GM18868 (cell line): ENCODE results near the gene C2orf80.
"Not testable (repeated sequence)": the region's sequence is repeated elsewhere in the genome, so short reads cannot be mapped to it uniquely, and the experiment has no call there.

Source experiments
- ATAC-seq: cut with Tn5 transposase; IDR thresholded peaks from one replicate; pipeline ENCODE4 v1.9.1; 2021; ENCODE audit warnings: mild to moderate bottlenecking, moderate library complexity; ENCODE audit not compliant: unreplicated experiment

Gene C2orf80

GRCh38 chr2:208135794-208136715, 53.8 kb downstream of the C2orf80 start:
- ATAC-seq, result no peak

GRCh38 chr2:208134928-208135586, 54.8 kb downstream of the C2orf80 start:
- peak; percentile 61 for ATAC-seq

GRCh38 chr2:208130712-208131110, 59.1 kb downstream of the C2orf80 start:
- no peak for ATAC-seq

GRCh38 chr2:208129744-208130711, 59.8 kb downstream of the C2orf80 start, which contains the start of gene CRYGC:
CRYGC (minus strand) TSS chr2:208129828; CDS start chr2:208129792, 36 bp downstream.
- ATAC-seq, result no peak

- ATAC-seq, result no peak
Measured at GRCh38 chr2:208128136-208128535, 61.7 kb downstream of the C2orf80 start.

- no peak for ATAC-seq
Measured at GRCh38 chr2:208127090-208127489, 62.7 kb downstream of the C2orf80 start.

GRCh38 chr2:208125251-208125650, 64.6 kb downstream of the C2orf80 start:
- ATAC-seq, result no peak

- not testable (repeated sequence) for ATAC-seq
Measured at GRCh38 chr2:208124013-208124715, 65.7 kb downstream of the C2orf80 start, which contains the start of gene CRYGD. CRYGD (minus strand) TSS chr2:208124524; CDS start chr2:208124473, 51 bp downstream.

GRCh38 chr2:208122248-208122647, 67.6 kb downstream of the C2orf80 start:
- no peak for ATAC-seq

GRCh38 chr2:208118918-208119317, 70.9 kb downstream of the C2orf80 start:
- no peak for ATAC-seq

- not testable (repeated sequence) for ATAC-seq
Measured at GRCh38 chr2:208117390-208117789, 72.4 kb downstream of the C2orf80 start.
